Jurkat, Clone E6-1 (cell line): Measurements from ENCODE around the gene GPR52. TPM values are rescaled to one million over a fixed set of nuclear protein-coding genes. Genes with fewer than 3 reads are reported as not detected.
"Not testable (repeated sequence)": the region's sequence is repeated elsewhere in the genome, so short reads cannot be mapped to it uniquely, and the experiment has no call there.

Experiments used
- DNase-seq: peaks from one replicate; pipeline ENCODE4 v3.0.0-alpha.2; 2011; ENCODE audit warnings: low read depth, low spot score
- H3K4me3 ChIP-seq: 2 replicates; pipeline ENCODE4 v1.5.1; 2011; ENCODE audit warnings: mild to moderate bottlenecking, low read length, control low read depth, moderate library complexity
- polyA plus RNA-seq: library from polyadenylated mRNA; unstranded; fragments of >200 nt; gene quantifications from one replicate; pipeline ENCODE4 v1.2.1, GENCODE V29; 2012; ENCODE audit warnings: missing spikeins; ENCODE audit not compliant: insufficient read length, insufficient read depth

Gene GPR52, protein sequence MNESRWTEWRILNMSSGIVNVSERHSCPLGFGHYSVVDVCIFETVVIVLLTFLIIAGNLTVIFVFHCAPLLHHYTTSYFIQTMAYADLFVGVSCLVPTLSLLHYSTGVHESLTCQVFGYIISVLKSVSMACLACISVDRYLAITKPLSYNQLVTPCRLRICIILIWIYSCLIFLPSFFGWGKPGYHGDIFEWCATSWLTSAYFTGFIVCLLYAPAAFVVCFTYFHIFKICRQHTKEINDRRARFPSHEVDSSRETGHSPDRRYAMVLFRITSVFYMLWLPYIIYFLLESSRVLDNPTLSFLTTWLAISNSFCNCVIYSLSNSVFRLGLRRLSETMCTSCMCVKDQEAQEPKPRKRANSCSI
- not detected for polyA plus RNA-seq

- no peak within 1 kb of the TSS for H3K4me3 ChIP-seq
- no peak for DNase-seq
These were observed at the start of gene GPR52 for GRCh38 chr1:174447866-174448530. GPR52 (plus strand) TSS chr1:174447964; CDS start chr1:174448112, 148 bp downstream.

DNA sequence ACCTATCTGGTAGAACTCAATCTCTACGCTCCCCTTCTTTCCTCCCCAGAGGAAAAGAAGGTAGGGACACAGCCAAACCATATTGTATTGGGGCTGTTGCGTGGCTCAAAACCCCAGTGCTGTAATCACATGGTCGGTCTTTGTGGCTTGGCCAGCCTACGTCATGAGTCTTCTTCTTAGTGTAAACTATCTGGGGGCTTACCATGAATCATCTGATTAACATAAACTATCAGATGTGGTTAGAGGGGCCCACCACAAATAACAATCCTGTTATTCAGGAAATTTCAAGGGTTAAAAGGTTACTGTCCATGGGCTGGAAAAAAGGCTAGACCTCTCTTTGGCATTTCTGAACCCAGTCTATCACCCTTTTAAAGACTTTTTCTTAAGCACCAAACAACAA lies 49.5 kb upstream of the GPR52 start:
- no peak overlapping the region for H3K4me3 ChIP-seq
- DNase-seq = no peak

GRCh38 chr1:174399211-174399610 lies 48.6 kb upstream of the GPR52 start:
- no peak for DNase-seq
- no peak overlapping the region for H3K4me3 ChIP-seq

GRCh38 chr1:174401075-174401474 lies 46.7 kb upstream of the GPR52 start:
- DNase-seq = no peak
- no peak overlapping the region for H3K4me3 ChIP-seq

- no peak overlapping the region for H3K4me3 ChIP-seq
- DNase-seq = no peak
These were observed 42.5 kb upstream of the GPR52 start for GRCh38 chr1:174405219-174405618.

GRCh38 chr1:174406421-174406820 lies 41.3 kb upstream of the GPR52 start:
- DNase-seq = no peak
- H3K4me3 ChIP-seq = no peak overlapping the region

DNA sequence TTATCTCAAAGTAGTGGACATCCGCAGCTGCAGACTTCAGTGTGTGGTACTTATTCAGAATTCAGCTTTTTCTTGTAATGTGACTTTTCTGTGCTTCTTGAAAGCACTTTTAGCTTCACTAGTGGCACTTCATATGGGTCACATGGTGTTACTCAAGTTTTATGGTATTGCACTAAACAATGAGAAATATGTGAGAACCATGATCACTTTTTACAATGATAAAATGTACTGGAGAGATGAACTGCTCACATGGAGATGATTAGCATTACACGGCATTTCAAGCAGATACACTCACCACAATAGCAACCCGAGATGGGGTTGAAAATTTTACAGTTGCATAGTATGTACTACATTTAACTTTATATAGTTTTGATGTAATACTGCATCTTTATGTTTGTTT lies 40.1 kb upstream of the GPR52 start:
- no peak overlapping the region for H3K4me3 ChIP-seq
- DNase-seq = no peak

DNA sequence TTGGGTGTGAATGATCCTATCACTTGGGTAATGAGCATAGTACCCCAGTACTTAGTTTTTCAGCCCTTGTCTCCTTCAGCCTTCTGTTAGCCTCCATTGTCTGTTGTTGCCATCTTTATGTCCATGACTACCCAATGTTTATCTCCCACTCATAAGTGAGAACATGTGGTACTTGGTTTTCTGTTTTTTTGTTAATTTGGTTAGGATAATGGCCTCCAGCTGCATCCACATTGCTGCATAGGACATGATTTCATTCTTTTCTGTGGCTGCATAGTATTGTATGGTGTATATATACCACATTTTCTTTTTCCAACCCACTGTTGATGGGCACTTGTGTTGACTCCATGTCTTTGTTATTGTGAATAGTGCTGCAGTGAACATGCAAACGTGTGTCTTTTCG lies 39.6 kb upstream of the GPR52 start:
- no peak for DNase-seq
- no peak overlapping the region for H3K4me3 ChIP-seq

DNA sequence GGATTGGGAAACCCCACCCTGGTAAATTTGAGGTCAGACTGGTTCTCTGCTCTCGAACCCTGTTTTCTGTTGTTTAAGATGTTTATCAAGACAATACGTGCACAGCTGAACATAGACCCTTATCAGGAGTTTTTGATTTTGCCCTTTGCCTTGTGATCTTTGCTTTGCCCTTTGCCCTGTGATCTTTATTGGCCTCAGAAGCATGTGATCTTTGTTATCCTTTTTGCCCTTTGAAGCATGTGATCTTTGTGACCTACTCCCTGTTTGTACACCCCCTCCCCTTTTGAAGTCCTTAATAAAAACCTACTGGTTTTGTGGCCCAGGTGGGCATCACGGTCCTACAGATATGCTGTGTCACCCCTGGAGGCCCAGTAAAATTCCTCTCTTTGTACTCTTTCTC lies 38.0 kb upstream of the GPR52 start:
- not testable (repeated sequence) for H3K4me3 ChIP-seq, DNase-seq

DNA sequence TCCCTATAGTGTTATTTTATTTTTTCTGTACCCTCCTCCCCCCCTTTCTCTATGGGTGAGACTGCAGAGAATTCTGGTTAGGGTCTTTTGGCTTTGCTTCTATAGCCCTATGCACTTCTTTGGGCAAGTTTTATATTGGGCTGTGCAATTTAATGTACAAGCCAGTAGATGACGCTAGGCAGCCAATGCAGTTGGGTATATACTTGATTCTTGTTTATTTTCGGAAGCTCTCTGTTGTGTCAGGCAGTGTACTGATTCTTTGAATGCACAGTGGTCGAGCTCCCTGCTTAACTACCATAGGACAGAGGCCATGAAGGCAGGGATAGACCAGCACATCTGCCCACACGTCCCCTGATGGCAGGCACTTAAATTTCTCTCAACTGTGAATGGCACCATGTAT lies 34.1 kb upstream of the GPR52 start:
- H3K4me3 ChIP-seq = no peak overlapping the region

GRCh38 chr1:174414203-174414602 lies 33.6 kb upstream of the GPR52 start:
- H3K4me3 ChIP-seq = no peak overlapping the region

More for the DNA sequence above, 34.1 kb upstream of the GPR52 start:
- DNase-seq = no peak

DNA sequence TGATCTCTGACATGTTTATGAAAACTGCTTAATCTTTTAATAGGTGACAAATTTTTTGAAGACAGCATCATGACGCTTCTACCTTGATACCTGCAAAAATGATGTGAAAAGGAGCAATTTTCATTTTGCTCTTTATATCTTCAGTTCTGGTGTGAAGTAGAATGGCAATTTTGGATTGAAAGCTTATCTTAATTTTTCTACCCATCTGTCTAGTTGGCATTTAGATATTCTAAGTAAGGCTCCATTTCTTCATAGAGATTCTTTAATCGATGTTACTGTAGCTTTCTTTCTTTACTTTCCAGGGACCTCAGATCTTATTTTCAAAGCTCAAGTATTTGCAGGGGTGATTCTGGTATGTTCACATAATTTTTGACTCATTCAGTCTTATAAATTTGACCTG lies 32.3 kb upstream of the GPR52 start:
- no peak for DNase-seq

More at GRCh38 chr1:174414203-174414602, 33.6 kb upstream of the GPR52 start:
- no peak for DNase-seq

GRCh38 chr1:174417921-174418320 lies 29.8 kb upstream of the GPR52 start:
- H3K4me3 ChIP-seq = no peak overlapping the region
- no peak for DNase-seq

More for the DNA sequence above, 32.3 kb upstream of the GPR52 start:
- H3K4me3 ChIP-seq = no peak overlapping the region

DNA sequence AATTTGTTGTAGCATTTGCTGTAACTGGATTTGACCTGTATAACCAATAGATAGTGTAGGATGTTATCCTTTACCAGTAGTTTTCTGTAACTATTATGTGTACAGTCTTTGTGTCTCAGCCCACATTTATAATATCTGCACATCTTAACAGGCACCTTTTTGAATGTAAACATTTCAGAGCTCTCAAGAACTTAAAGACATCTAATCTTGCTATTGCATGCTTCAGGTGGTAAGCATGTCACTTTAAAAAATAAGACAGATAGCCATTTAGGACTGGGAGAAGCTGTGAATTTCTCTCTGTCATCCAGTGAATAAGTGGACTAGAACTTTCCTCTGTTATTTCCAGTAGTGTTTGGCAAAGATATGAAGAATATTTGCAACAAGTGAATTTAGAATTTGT lies 22.6 kb upstream of the GPR52 start:
- no peak overlapping the region for H3K4me3 ChIP-seq
- DNase-seq = no peak

GRCh38 chr1:174426153-174426552 lies 21.6 kb upstream of the GPR52 start:
- H3K4me3 ChIP-seq = no peak overlapping the region

DNA sequence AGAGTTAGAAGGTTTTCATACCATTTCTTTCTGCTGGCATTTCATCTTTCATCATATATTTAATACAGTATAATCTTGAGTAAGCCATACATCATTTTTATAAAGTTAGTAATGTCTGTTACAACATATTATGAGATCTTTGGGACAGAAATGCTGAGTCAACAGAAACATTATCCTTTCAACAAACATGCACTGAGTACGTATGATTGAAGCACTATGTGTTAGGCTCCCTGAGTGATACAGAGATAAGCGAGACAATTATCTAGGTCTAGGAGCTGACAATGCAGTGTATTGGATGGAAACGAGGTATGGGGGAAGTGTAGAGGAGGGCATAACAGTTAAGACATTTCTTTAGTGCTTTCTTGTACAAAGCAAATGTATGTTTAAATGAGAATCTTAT lies 19.7 kb upstream of the GPR52 start:
- DNase-seq = no peak
- H3K4me3 ChIP-seq = no peak overlapping the region

More at GRCh38 chr1:174426153-174426552, 21.6 kb upstream of the GPR52 start:
- DNase-seq = no peak

DNA sequence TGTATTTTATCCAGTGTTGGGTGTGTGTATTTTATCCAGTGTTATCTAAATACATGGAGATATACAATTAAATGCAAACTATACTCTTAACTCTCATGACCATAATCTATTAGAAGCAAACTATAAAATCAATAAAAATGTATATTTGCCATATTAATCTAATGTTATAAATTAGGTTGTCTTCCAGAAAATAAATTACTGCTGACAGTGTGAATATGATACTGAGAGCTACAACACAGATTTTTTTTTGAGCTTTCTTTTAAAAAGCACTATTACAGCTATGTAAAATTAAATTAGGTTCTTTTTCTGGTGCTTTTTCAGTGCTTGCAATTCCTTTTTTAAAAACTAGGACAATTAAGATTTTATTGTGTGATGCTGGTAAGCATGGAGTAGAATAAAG lies 19.0 kb upstream of the GPR52 start:
- no peak for DNase-seq

DNA sequence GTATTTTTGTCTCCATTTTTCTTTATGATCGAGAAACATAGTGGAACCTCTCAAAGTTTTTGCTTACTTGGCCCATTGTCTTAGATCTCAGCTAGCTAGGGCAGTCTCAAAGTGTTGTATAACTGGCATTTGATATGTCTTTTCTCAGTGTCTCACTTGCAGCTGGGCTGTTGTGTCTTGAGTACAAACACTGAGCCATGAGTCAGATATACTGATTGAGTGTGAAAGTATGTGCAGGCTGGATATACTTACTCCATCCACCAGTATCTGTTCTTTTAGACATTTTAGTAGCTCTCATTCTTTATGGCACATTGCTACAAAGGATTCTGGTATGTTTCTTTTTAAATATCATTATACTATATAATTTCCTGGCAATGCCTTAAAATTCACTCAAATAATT lies 14.3 kb upstream of the GPR52 start:
- H3K4me3 ChIP-seq = no peak overlapping the region
- no peak for DNase-seq

More for the DNA sequence above, 19.0 kb upstream of the GPR52 start:
- H3K4me3 ChIP-seq = no peak overlapping the region

GRCh38 chr1:174445351-174445750 lies 2.4 kb upstream of the GPR52 start:
- DNase-seq = no peak
- no peak overlapping the region for H3K4me3 ChIP-seq

DNA sequence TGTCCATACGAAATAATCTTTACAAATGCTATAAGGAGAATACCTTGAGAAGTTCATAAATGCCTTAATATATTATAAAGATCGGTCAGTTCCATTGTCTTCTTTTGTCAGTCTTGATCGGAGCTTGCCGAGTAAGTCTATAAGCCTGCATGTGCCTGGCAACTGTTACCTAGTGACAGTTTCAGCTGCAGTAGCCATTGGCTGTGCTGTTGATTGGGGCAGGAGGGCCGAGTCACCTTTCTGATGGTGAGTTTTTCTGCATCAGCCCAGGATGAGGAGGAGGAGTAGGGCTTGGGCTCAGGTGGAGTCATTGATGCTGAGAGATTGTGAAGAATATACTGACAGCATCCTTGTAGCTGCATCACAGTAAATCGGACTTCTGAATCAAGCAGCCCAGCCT lies 1.9 kb upstream of the GPR52 start:
- no peak overlapping the region for H3K4me3 ChIP-seq
- no peak for DNase-seq

GRCh38 chr1:174448531-174448883 lies 743 bp downstream of the GPR52 start:
- no peak overlapping the region for H3K4me3 ChIP-seq
- DNase-seq = no peak
